ENCODE results near the gene MAPK14.

DNA sequence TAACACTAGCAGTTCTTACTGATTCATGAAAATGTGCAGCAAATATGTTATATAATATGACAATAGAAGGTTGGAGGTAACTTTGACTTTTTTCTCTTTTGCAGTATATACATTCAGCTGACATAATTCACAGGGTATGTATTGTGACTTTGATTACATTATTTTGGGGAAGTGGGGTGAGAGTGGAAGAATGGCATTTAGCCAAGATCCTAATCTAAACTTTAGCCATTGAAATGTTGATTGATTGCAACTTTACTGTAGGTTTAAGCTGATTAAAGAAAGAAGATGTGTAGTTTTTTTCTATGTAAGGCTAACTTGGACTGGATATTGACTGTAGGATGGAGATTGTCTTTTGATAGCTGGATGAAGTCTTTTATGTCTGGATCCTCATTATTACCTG, 46.0 kb downstream of the MAPK14 start:
- TF ChIP-seq FOXA1 (IDR thresholded peaks at IDR 0.05) (no peak), RAD21 (IDR thresholded peaks at IDR 0.05) (no peak), GABPA (IDR thresholded peaks at IDR 0.05 in 1 of 2, conservative IDR thresholded peaks at IDR 0.05 in 1 of 2) (no peak), FOXA2 (IDR thresholded peaks at IDR 0.05) (no peak), TAF1 (conservative IDR thresholded peaks at IDR 0.05) (no peak), YY1 (IDR thresholded peaks at IDR 0.05) (no peak), RXRA (IDR thresholded peaks at IDR 0.05) (no peak), EGR1 (IDR thresholded peaks at IDR 0.05; ENCODE audit: low read depth in 2 of 2) (no peak)
- TF ChIP-seq, protein P1, sequence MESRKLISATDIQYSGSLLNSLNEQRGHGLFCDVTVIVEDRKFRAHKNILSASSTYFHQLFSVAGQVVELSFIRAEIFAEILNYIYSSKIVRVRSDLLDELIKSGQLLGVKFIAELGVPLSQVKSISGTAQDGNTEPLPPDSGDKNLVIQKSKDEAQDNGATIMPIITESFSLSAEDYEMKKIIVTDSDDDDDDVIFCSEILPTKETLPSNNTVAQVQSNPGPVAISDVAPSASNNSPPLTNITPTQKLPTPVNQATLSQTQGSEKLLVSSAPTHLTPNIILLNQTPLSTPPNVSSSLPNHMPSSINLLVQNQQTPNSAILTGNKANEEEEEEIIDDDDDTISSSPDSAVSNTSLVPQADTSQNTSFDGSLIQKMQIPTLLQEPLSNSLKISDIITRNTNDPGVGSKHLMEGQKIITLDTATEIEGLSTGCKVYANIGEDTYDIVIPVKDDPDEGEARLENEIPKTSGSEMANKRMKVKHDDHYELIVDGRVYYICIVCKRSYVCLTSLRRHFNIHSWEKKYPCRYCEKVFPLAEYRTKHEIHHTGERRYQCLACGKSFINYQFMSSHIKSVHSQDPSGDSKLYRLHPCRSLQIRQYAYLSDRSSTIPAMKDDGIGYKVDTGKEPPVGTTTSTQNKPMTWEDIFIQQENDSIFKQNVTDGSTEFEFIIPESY (IDR thresholded peaks at IDR 0.05): no peak
- TF ChIP-seq, protein P2, sequence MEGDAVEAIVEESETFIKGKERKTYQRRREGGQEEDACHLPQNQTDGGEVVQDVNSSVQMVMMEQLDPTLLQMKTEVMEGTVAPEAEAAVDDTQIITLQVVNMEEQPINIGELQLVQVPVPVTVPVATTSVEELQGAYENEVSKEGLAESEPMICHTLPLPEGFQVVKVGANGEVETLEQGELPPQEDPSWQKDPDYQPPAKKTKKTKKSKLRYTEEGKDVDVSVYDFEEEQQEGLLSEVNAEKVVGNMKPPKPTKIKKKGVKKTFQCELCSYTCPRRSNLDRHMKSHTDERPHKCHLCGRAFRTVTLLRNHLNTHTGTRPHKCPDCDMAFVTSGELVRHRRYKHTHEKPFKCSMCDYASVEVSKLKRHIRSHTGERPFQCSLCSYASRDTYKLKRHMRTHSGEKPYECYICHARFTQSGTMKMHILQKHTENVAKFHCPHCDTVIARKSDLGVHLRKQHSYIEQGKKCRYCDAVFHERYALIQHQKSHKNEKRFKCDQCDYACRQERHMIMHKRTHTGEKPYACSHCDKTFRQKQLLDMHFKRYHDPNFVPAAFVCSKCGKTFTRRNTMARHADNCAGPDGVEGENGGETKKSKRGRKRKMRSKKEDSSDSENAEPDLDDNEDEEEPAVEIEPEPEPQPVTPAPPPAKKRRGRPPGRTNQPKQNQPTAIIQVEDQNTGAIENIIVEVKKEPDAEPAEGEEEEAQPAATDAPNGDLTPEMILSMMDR (IDR thresholded peaks at IDR 0.05; ENCODE audit: low read depth, low read length, missing input control): no peak
- TF ChIP-seq, protein P3, sequence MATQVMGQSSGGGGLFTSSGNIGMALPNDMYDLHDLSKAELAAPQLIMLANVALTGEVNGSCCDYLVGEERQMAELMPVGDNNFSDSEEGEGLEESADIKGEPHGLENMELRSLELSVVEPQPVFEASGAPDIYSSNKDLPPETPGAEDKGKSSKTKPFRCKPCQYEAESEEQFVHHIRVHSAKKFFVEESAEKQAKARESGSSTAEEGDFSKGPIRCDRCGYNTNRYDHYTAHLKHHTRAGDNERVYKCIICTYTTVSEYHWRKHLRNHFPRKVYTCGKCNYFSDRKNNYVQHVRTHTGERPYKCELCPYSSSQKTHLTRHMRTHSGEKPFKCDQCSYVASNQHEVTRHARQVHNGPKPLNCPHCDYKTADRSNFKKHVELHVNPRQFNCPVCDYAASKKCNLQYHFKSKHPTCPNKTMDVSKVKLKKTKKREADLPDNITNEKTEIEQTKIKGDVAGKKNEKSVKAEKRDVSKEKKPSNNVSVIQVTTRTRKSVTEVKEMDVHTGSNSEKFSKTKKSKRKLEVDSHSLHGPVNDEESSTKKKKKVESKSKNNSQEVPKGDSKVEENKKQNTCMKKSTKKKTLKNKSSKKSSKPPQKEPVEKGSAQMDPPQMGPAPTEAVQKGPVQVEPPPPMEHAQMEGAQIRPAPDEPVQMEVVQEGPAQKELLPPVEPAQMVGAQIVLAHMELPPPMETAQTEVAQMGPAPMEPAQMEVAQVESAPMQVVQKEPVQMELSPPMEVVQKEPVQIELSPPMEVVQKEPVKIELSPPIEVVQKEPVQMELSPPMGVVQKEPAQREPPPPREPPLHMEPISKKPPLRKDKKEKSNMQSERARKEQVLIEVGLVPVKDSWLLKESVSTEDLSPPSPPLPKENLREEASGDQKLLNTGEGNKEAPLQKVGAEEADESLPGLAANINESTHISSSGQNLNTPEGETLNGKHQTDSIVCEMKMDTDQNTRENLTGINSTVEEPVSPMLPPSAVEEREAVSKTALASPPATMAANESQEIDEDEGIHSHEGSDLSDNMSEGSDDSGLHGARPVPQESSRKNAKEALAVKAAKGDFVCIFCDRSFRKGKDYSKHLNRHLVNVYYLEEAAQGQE (IDR thresholded peaks at IDR 0.05): no peak
- TF ChIP-seq, protein P4, sequence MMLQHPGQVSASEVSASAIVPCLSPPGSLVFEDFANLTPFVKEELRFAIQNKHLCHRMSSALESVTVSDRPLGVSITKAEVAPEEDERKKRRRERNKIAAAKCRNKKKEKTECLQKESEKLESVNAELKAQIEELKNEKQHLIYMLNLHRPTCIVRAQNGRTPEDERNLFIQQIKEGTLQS (IDR thresholded peaks at IDR 0.05): no peak
- TF ChIP-seq, protein P5, sequence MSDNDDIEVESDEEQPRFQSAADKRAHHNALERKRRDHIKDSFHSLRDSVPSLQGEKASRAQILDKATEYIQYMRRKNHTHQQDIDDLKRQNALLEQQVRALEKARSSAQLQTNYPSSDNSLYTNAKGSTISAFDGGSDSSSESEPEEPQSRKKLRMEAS (IDR thresholded peaks at IDR 0.05): no peak
